ENCODE measurements around the gene ARFGEF2.
A peak's percentile ranks its signal among the peaks of the same experiment; 100 is the strongest.
"Not testable (repeated sequence)": the region's sequence is repeated elsewhere in the genome, so short reads cannot be mapped to it uniquely, and the experiment has no call there.

The ARFGEF2 gene

GRCh38 chr20:48930878-48931277 lies 9.4 kb downstream of the ARFGEF2 start:
- DNase-seq, result no peak

- DNase-seq, result no peak
Measured at GRCh38 chr20:48931527-48932374, 10.2 kb downstream of the ARFGEF2 start.

- DNase-seq, result no peak
Measured at GRCh38 chr20:48932375-48932941, 10.9 kb downstream of the ARFGEF2 start.

GRCh38 chr20:48933017-48933766 lies 11.7 kb downstream of the ARFGEF2 start:
- DNase-seq, result peak in 1 of 2 experiments; percentile 43

- not testable (repeated sequence) for DNase-seq
Measured at GRCh38 chr20:48934273-48934877, 12.9 kb downstream of the ARFGEF2 start.

- not testable (repeated sequence) for DNase-seq
Measured at GRCh38 chr20:48934966-48935365, 13.5 kb downstream of the ARFGEF2 start.

- DNase-seq, result not testable (repeated sequence)
Measured at GRCh38 chr20:48936178-48936577, 14.7 kb downstream of the ARFGEF2 start.

GRCh38 chr20:48937674-48938073 lies 16.2 kb downstream of the ARFGEF2 start:
- DNase-seq, result no peak

- no peak for DNase-seq
Measured at GRCh38 chr20:48938670-48939069, 17.2 kb downstream of the ARFGEF2 start.

- no peak for DNase-seq
Measured at GRCh38 chr20:48940170-48940569, 18.7 kb downstream of the ARFGEF2 start.

- no peak for DNase-seq
Measured at GRCh38 chr20:48941467-48941866, 20.0 kb downstream of the ARFGEF2 start.

- DNase-seq, result no peak
Measured at GRCh38 chr20:48942730-48943129, 21.2 kb downstream of the ARFGEF2 start.

GRCh38 chr20:48944663-48945297 lies 23.3 kb downstream of the ARFGEF2 start:
- DNase-seq, result no peak

- DNase-seq, result no peak
Measured at GRCh38 chr20:48945840-48946514, 24.5 kb downstream of the ARFGEF2 start.

- no peak for DNase-seq
Measured at GRCh38 chr20:48948612-48949011, 27.1 kb downstream of the ARFGEF2 start.

- DNase-seq, result no peak
Measured at GRCh38 chr20:48949304-48950170, 28.0 kb downstream of the ARFGEF2 start.

- DNase-seq, result peak in 1 of 2 experiments; percentile 7
Measured at GRCh38 chr20:48951041-48951440, 29.5 kb downstream of the ARFGEF2 start.

- no peak for DNase-seq
Measured at GRCh38 chr20:48951646-48952045, 30.1 kb downstream of the ARFGEF2 start.

GRCh38 chr20:48952656-48953055 lies 31.1 kb downstream of the ARFGEF2 start:
- DNase-seq, result no peak

- no peak for DNase-seq
Measured at GRCh38 chr20:48953653-48954052, 32.1 kb downstream of the ARFGEF2 start.

GRCh38 chr20:48956052-48956451 lies 34.5 kb downstream of the ARFGEF2 start:
- no peak for DNase-seq

Data from NCI-H2081 (cell line).